ENCODE results near the gene TNFRSF19.

TNFRSF19 gene

GRCh38 chr13:23629566-23630272 lies 59.5 kb downstream of the TNFRSF19 start:
- no peak for DNase-seq

DNA sequence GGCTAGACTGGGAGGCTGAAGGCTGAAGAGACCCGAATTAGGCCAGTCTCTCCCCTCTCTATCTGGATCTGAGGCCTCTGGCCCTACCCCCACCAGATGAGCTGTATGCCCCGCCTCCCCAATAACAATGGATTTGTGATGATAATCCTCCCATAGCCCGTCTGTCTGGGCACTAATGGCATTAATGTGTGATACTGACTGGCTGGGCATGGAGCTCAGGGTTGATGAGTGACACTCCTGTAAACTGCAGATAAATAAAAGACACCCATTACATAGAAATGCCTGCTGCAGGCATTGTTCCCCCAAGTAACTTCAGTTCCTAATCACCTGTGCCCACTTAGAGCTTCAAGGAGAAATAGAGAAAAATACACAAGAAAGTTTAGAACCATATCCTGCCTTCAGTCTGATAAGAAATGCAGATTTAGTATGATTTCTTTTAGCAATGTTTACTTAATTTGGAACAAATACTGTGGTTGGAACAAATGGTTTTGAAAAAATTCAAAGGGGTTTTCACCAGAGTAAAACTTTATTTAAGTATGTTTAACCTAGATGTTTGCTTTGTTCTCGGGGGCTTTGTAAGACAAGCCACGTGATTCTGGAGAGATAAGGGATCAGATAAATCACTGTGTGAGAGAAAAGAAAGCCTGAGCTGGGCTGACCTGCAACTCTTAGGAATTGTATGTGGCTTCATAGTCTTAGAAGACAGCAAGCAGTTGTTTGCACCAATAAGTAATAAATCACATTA lies 60.3 kb downstream of the TNFRSF19 start:
- no peak for DNase-seq

DNA sequence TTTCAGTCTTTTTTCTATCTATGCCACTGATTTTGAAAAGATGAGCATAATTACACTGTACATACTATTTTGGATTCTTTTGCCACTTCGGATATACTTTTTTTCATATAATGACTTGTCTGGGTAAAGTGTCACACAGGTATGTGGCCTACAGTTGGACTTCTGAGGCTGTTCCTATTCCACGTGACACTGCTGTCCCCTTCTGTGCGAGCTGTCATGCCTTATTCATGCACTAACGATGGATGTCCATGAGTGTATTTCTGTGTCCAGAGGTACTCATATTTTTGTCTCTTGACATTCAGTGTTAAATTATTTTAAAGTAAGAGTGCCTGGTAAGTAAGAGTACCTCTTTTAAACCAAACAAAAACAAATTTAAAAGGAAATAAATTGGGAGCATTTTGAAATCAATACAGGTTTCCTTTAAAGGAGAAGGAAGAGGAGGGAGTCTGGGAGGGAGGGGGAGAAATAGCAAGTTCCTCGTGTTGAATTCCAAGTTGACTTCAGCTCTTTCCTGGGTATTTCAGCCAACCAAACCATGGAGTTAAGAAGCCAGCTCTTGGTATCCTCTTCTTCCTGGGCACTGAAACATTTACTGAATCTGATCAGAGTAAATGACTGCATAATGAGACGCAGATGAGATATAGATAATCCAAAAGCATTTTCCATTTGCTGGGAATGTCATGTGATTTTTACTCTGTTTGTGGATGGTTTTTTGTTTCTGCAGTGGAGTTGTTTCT lies 61.3 kb downstream of the TNFRSF19 start:
- DNase-seq = no peak

GRCh38 chr13:23632048-23632582 lies 61.9 kb downstream of the TNFRSF19 start:
- no peak for DNase-seq

GRCh38 chr13:23632741-23633140 lies 62.5 kb downstream of the TNFRSF19 start:
- no peak for DNase-seq

DNA sequence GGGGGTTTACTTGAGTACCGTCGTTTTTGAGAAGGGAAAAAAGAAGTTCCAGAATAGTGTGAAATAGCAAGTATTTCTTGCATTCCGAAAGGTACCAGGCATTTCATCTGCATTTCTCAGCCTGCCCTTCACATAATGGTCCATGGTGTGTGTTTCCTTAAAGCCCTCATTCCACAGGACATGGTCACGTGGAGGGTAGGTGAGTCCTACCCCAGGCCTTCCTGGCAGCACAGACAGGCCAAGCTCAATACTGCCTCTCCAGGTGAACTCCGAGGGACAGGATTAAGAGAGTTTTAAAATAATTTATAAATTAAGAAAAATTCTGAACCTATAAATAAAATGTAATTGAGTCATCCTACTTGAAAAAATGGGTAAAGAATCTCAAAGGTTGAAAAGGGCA lies 64.7 kb downstream of the TNFRSF19 start:
- DNase-seq = no peak

DNA sequence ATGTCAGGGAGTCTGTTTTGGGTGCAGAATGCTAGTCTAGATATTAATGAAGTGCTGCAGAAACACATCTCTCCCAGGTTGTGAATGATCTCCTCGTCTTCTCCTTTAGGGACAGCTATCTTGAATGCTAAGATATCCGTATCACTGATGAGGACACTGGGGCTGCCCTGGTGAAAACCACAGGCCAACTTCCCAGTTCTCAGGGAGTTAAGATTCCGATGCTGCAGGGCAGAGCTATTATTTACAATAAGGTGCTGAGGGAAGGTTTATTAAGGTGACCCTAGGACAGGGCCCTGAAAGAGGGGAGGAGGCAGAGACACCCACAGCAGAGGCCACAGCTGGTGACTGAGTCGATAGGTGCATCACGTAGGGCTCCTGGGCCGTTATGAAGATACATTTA lies 66.1 kb downstream of the TNFRSF19 start:
- DNase-seq = no peak

DNA sequence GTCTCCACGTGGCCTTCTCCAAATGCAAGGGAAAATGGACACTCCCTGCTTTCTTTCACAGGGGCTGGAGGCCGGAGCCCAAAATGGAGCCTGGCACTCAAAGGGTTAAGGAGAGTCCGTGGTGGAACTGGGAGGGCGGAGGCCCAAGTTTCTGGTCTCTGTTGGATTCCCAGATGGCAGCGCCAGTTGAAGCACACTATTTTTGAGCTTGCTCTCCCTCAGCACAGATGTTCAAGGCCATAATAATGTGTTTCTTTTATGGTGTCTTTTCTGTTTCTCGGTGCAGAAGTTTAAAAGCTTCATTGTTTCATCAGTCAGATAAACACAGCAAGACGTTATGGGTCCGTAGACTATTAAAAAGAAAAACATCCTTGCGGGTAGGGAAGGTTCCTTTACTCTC lies 67.6 kb downstream of the TNFRSF19 start:
- DNase-seq = no peak

- no peak for DNase-seq
Measured at GRCh38 chr13:23639674-23640073, 69.5 kb downstream of the TNFRSF19 start.

- no peak for DNase-seq
Measured at GRCh38 chr13:23642110-23642509, 71.9 kb downstream of the TNFRSF19 start.

DNA sequence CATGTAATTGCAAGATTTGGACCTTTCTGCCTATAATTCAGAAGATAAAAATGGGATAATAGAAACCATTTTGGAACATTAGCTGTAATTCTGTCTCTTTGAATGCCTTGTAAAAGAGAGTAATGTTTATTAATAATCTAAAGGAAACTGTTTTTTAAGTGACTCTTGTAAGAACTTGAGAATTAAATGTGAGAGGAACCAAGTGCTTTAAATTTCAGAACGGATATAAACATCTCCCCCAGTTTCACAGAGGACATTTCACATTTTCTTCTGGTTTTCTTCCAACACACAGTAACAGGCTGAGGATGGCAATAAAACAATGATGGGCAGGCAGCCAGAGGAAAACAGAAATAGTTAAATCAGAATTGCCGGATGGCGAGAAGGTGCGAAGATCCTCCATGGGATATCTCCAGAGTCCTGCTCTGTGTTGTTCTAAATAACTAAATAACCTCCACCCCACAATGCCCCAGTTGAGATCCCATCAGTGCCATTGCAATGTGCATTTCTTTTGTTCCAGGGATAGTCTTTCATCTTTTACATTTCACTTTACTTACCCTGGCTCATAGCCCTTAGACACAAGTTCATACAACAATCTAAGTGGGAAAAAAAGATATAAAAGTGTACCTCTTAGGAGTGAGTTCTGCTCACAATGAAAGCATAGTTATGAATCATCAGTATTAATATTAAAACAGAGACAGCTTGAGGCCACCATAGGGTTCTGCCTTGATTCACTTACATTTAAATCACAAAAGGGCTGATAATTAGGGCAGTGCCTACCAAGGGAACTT lies 73.3 kb downstream of the TNFRSF19 start:
- DNase-seq = no peak

DNA sequence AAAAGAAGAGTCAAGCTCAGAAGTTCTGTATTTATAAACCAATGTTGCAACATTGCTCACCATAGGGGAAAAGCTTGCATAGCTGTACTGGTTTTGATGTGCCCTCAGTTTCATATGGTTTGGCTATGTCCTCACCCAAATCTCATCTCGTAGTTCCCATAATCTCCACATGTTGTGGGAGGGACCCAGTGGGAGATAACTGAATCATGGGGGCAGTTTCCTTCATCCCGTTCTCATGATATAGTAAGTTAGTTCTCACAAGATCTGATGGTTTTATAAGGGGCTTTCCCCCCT lies 73.9 kb downstream of the TNFRSF19 start:
- no peak for DNase-seq

- no peak for DNase-seq
Measured at GRCh38 chr13:23644527-23645138, 74.4 kb downstream of the TNFRSF19 start.

DNA sequence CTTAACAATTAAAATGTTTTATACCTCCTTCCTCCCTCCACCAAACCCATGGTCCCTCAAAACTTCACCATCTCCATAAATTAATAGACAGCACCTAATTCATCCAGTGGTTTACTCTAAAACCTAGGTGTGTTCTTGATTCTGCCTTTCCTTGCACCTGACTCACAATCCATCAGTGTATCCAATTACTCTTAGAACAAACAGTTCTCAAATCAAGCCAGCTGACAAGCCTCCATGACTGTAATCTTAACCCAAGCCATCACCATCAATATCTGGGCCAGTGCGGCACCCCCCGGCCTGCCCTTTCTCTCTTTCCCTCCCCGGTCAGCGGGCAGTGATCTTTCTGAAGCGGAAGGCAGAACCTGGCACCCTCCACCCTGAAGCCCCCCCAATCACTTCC lies 75.6 kb downstream of the TNFRSF19 start:
- no peak for DNase-seq

GRCh38 chr13:23651439-23651838 lies 81.2 kb downstream of the TNFRSF19 start:
- DNase-seq = no peak

- DNase-seq = peak; percentile 5
Measured at GRCh38 chr13:23651887-23652286, 81.7 kb downstream of the TNFRSF19 start.

DNA sequence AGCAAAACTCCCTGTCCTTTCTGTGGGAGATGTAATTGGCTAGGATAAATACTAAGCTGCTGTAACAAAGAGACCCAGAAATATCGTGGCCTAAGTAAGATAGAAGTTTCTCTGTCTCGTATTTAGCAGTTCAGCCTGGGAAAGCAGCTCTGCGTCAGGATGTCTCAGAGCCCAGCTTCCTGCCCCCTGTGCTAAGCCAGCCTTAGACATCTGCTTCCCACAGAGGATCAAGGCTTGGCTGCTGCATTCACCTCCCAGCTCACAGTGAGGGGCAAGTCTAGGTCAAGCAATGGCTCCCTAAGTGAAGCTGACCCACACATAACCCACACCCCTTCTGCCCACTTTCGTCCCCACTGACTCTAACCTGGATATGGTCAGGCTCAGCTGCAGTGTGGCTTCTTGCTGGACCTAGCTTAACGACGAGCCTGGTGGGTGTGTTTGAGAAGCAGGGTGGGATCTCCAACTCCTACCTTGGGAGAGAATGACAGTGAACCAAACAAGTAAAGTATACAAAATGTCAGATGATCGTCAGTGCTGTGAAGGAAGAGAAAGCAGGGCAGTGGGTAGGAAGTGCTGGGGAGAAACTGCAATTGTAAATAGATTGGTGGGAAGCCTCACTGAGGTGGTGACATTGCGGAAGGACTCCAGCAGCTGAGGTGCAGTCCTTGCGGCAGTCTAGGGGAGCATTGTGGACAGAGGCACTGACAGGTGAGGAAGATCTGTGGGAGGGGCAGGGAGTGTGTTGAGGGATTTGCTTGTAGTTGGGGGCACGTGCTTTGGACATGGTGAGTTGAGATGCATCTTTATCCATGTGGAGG lies 82.9 kb downstream of the TNFRSF19 start:
- no peak for DNase-seq

- DNase-seq = no peak
Measured at GRCh38 chr13:23654111-23655110, 84.2 kb downstream of the TNFRSF19 start.

- no peak for DNase-seq
Measured at GRCh38 chr13:23655321-23655720, 85.1 kb downstream of the TNFRSF19 start.

- no peak for DNase-seq
Measured at GRCh38 chr13:23656637-23657371, 86.6 kb downstream of the TNFRSF19 start.
